Stimulated activated CD4-positive, alpha-beta T cell treated with anti-CD3 and anti-CD28 coated beads, Interleukin-1b, Interleukin-23, amount 100 ng/mL, for 48 hours (primary cell): Measurements from ENCODE around the gene TPMT.
"Not testable (repeated sequence)": the region's sequence is repeated elsewhere in the genome, so short reads cannot be mapped to it uniquely, and the experiment has no call there.

ENCODE experiments used
- DNase-seq: peaks from one replicate; pipeline ENCODE4 v3.0.0-alpha.2; 2020

The TPMT gene

DNA sequence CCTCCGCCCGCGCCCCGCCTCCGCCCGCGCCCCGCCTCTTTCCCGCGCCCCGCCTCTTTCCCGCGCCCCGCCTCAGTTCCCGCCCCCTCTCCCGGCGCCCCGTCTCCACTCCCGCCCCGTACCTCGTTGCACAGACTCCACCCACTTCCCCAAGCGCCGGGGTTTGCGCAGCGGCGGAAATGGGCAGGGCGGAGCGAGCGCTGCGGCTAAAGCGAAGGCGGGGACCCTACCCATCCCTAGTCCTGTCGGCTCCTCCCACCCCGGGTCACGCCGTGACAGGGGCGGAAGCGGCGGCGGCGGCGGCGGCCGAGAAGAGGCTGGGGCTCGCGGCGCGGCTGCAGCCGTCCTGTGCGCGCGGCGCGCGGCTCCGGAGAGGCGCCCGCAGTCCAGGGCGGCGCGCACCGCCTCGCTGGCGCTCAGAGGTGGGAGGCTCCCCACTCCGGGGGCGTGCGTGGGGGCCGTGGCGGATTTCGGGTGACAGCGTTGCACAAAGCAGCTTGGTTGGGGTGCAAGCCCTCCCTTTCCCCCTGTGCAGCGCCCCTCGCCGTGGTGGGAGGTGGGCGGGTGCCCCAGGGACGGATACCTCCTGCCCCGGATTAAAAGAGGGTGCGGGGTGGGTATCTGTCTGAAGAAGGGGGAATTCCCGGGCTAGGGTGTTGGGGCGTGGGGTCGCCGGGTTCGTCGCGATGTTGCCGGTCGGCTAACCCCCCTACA lies 430 bp upstream of the TPMT start, which contains the start of gene KDM1B:
Gene KDM1B, plus strand, starts transcription at position 273 of the 714 bp plus-strand sequence. CDS start 4,474 bp downstream, outside the sequence.
- DNase-seq = peak; percentile 99

DNA sequence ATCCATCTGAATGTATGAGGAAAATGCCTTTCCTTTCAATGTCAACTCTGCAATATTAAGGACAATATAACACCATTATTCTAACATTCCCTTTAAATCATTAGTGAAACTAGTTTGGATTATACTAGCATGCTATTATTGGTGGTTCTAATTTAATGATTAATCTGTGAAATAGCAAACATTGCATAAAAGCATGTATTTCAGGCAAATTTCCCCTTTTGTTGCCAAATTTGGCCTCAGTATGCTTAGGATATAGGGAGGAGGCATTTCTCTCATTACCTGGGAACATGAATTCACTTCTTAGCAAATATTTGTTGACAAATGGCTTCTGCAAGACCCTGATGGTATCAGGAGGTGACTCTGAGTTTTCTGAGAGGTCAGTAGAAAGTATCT lies 1.6 kb downstream of the TPMT start:
- no peak for DNase-seq

DNA sequence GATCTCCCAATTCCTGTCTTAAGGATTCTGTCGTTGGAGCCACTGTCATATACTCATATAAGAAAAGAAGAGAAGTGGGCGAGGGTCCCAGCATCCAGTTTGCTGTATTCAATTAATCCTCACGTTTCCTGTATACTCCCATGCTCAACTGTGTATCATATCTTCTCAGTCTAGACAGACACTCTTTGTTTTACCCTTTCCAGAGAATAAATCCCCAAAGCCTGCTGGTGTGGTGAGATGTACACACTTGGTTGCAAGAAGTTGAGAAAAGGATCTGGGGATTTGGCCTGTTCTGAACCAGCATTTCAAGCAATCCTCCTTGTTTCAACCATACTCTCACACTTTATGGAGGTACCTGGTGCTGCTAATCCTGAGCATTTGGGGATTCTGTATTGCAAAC lies 3.1 kb downstream of the TPMT start:
- DNase-seq = no peak

DNA sequence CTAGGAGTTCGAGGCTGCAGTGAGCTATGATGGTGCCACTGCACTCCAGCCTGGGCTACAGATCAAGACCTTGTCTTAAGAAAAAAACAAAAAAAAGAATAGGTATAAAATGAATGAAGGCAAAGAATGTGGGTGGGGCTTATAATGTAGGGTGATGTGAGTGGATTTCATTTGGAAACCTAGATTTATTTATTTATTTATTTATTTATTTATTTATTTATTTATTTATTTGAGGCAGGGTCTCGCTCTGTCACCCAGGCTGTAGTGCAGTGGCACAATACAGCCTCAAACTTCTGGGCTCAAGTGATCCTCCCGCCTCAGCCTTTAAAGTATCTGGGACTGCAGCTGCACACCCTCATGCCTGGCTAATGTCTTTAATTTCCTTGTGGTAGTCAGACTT lies 3.5 kb downstream of the TPMT start:
- DNase-seq = not testable (repeated sequence)

DNA sequence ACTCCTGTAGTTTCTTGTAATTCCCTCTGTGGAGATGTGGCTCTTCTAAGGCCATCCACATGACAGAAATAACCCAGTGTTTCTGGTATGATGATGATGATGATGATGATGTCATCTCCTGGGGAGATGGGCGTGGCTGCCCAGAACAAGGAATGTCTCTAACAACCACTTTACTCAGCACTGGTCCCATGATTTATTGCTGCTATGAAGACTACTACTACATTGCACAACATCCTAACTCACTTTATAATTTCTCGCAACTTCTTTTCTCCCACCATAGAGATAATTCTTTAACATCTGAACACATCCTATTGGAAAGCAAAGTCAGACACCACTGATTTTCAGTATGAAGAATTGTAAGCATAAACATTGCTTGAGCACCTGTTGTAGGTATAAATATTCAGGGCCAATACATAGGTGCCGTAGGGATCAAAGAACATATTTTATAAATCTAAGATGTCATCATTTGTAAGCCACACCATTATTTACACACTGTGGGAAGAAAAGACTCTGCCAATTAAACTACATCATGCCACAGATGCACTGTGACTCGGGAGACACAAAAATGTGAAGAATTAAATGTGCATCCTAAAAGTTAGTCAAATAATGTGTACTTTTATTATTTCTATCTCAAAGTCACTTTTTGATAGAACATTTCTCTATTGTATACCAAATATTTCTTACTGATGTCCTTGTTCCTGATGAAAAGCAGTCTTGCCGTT lies 6.4 kb downstream of the TPMT start:
- peak; percentile 11 for DNase-seq

DNA sequence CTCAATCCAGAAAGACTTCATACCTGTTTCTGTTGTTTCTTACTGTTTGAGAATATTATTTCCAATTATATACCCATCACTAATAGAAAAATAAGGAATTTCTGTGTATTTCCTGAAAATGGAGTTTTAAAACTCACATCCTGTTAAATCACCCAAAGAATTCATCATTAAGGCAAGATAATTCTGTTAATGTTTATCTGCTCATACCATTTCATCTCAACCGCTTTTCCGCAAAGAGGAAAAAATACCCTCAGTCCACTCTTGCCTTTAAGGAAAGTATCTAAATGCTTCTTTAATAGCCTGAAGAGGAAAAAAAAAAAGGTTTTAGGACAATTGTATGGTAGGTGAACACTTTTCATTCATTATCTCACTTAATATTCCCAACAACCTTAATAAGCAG lies 7.3 kb downstream of the TPMT start:
- no peak for DNase-seq

DNA sequence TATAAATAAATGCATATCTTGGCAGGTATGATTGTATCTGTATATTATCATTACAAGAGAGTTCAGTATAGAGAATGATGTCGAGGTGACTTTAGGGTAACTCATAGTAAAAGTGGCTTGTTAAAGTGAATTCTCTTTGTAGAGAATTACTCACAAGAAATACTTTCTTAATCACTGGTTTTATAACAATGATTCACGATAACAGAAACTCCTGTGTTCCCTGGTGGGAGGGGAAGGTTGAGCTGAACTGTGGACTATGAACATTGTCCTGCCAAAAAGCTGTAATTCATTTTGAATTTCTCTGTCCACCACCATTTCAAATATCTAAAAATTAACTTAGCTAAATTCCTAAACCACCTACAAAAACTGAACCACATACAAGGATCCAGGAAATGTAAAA lies 7.7 kb downstream of the TPMT start:
- peak; percentile 9 for DNase-seq

DNA sequence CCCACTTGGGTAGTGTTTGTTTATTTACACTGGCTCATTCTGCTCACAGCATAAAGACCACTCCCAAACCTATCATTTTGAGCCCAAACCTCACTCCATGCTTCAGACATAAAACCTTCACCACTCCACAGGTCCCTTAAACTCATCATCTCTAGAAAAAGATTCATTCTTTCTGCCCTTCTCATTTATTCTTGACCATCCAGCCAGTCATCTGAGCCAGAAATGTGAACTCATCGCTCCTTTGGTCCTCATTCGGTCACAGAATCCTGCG lies 12.4 kb downstream of the TPMT start:
- no peak for DNase-seq

DNA sequence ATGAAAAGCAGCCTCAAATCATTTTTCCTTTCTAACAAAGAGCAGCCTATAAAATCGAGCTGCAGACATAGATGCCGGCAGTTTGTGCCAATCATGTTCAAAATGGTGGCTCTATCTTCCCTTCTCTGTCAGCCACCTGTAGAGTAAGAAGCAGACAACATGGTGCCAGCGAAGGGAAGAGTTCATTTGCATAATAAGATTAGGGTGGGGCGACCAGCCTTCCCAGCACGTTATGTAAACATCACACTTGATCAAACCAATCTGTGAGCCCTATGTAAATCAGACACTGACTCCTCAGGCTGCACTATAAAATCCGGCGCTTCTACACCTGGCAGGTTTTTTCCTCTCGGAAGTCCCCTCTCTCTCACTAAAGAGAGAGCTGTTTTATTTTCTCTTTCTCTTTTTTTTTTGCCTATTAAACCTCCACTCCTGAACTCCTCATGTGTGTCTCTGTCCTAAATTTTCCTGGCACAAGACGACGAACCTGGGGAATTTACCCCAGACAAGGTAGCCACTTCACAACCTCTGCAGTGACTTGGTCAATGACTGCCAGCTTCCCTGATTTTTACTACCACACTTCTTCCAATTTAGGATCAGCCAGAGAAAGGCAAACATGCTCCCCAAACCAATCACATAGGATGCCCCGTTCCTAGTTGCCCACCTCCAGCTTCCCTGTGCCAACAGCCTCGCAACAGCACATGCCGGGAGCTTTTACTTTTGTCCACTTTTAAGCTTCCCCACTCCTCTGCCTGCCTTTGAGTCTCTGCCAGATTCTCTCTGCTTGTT lies 12.9 kb downstream of the TPMT start:
- no peak for DNase-seq

DNA sequence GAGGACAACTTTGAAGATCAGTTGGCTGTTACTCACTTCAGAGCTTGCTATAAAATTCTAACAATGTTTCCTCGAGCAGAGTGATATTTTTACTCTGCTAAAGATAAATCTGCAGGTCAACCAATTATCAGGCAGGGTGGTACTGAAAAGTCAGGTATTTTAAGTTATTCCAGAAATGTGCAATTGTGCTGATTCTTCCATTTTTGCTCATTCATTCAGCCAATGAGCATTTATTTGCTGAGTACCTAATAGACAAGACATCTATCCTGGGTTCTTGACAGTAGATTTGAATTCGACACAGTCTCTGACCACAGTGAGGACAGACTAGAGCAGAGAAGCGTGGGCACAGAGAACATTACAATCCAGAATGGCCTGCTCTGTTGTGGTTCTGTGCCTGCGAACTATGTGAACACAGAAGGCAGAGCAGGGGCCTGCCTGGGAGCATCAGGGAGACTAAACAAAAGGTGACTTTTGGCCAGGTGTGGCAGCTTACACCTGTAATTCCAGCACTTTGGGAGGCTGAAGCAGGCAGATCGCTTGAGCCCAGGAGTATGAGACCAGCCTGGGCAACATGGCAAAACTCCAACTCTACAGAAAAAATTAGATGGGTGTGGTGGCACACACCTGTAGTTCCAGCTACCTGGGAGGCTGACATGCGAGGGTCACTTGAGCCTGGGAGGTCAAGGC lies 14.8 kb downstream of the TPMT start:
- DNase-seq = no peak

DNA sequence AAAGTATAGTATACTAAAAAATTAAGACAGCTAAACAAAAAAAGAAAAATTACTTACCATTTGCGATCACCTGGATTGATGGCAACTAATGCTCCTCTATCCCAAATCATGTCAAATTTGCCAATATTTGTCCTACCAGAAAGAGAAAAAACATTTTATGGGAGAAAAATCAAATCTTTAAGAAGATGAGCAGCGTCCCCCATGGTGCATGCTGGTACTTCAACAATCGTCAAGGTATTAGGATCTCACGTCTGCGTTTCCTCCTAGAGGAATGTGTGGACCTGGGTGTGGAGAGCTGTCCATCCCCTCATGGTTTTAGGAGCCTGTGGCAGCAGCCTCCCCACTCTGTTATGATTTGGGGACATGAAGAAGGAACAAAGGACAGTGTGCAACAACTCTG lies 16.0 kb downstream of the TPMT start:
- no peak for DNase-seq

DNA sequence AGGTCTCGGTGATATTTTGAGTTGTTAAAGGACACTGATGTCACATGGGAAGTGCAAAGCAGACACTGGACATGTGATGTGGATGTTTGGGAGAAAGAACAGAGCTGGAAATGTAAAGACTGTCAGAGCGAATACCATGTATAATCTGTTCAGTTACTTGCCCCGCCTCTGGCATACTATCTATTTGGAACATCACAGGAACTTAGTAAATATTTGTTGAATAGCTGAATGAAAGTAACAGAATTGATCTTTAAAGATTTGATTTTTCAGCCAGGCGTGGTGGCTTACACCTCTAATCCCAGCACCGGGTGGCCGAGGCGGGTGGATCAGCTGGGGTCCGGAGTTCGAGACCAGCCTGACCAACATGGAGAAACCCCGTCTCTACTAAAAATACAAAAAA lies 18.6 kb downstream of the TPMT start:
- DNase-seq = no peak

DNA sequence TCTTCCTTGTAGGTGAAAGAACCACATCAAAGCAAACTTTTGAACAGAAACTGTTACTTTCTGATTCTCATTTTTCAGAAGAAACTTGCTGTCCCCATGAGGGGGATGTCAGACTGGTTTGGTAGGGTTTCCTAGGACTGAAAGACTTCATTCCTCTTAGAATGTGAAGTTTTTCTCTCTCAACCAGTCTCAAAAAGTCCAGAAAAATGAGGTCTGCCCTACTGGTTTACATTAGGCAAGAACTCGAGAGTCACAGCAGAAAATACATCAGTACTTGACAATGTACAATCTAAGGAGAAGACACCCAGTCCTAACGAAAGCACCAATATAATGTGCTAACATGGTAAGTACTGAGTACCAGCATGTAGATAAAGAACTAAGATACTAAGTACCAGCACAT lies 19.7 kb downstream of the TPMT start:
- DNase-seq = no peak

DNA sequence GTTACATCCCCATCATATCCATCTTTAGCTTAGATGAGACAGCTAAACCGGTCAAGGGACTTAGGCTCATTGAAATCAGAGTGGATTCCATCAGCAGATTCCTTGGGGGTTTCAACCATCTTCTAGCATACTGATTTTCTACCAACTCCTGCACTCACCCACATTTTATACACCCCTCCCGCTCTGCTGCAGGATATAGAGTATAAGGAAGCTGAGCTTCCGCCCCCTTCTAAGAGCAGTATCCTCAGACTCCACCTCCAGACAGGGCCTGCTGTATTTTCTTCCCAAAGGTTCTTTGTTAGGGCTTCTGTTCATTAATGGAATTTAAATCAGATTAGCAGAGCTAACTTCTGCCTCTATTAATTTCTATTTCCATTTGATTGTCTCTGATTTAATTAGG lies 22.5 kb downstream of the TPMT start:
- DNase-seq = no peak

DNA sequence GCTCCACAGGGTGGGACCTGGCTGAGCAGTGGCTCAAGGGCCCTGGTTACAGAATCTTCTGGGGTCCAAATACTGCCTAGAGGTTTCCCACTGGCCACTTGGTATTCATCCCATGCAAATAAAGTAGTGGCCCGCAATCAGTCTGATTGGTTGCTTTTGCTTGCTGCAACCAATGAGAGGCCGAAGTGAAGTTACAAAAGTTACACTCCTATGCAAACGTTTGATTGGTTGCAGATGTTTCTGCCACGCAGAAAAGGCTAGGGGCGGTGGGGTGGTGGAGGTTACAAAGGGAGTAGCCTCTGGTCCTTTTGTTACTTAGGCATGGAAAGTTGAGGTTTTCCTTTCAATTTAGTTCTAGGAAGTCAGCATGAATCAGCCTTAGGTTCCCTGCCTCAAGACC lies 28.8 kb downstream of the TPMT start:
- DNase-seq = no peak

DNA sequence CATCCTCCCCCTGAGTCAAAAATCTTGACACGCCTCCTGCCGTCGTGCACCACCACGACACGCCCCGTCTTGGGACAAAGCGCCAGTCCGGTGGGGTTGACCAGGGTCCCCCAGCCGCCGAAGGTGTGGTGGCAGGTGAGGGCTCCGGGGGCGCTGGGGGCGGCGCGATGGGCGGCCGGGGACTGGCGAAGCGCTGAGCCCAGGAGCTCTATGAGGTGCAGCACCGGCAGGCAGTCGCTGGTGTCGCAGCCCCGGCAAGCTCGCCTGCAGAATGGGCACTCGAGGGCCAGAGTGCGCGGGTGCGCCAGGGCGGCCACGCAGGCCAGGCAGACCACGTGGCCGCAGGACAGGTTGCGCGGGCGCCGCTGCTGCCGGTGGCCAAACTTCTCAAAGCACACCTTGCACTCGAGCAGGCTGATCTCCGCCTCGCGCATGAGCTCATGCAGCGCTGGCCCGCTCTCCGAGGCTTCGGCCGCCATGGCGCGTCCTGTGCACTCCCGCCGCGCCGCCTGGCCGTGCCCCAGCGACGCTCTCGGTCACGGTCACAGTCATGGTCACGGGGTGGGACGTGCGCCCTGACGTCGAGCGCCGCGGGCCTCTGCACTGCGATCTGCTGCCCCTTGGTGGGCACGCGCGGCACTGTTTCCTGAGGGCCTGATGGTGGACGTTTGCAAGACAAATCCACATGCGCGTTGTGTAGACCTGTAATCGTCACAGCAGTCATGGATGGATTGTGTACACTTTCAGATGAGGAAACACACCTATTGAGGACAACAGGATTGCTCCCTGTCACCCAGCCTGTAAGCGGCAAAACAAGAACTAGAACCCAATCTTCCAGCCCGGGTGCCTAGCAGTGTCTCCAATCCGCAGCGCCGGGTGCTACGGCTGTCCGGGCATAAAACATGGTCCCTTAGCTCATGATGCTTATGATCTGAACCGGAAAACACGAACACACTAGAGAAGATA lies 32.5 kb downstream of the TPMT start, which contains the start of gene NHLRC1:
Gene NHLRC1, minus strand, starts transcription at position 550 of the 966 bp plus-strand sequence. Its CDS starts 71 bp downstream, at position 479.
- DNase-seq = peak; percentile 84

DNA sequence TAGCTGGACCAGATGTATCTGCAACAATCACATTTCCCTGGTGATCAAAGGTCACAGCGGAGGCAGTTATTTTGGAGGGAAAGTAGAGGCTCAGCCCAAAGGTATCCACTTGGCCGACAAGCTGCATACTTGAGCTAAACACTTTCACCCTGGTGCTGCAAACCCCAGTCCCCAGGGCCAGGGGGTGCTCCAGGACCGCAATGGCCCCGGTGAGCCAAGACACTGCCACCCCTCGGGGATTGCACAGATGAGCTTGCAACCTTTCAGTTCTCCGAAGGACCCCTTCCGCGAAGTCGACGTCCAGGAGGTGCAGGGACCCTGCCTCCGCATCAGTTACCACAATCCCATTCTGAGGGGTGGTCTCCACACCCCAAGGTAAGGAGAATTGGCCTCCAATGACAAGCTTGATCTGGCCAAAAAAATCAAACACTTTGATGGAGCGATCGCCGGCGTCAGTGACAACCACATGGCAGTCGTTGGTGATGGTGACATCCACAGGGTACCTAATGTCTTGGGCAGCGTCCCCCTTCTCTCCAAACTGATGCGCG lies 33.2 kb downstream of the TPMT start:
- no peak for DNase-seq

DNA sequence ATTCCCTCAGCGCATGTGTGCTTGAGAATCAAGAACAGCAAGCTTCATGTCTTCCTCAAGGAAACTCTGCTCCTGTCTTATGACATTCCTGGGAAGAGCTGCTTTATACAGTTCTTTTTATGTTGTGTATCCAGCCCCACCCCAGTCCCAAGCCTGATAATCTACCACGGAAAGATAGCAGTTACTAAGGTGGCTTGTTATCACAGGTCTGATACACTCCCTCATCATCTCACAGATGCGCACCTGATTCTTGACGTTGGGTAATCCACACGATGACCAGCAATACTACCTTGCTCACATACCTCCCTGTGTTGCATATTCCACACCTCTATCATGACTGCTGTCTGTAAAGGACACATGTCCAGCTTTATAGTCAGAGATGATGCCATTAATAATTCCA lies 35.6 kb downstream of the TPMT start:
- DNase-seq = no peak

DNA sequence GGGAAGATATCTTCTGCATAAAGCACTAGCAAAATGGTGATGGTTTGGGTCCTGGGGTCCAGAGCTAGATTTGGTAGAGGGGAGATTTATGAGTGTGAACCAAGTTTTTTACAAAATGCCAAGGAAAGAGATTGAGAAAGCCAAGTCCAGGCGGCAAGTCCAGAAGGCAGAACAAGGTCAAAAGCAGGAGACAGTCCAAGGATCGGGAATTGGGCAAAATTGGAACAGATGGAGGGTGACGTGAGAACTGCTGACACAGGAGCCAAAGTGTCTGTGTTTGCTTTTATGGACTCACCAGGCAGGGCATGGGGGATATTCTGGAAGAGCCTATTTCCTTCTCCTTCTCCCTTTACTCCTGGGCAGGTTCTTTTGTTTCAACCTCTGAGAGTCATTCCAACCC lies 36.5 kb downstream of the TPMT start:
- DNase-seq = no peak

DNA sequence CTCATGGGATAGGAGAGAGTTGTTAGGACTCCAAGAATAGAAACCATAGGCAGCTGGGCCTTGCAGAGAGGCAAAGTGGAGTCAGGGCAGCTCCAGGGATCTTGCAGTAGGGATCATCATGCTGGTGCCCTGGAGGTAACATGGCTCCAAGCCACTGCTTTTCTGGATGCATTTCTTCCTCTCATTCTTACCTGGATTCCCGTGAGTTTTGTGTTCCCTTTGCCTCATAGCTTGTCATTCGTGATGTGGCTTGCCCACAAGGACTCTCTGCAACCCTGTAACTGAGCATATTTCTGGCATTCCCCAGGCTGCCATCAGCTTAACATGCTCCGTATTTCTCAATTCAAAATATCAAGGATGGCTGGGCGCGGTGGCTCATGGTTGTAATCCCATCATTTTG lies 37.7 kb downstream of the TPMT start:
- no peak for DNase-seq

DNA sequence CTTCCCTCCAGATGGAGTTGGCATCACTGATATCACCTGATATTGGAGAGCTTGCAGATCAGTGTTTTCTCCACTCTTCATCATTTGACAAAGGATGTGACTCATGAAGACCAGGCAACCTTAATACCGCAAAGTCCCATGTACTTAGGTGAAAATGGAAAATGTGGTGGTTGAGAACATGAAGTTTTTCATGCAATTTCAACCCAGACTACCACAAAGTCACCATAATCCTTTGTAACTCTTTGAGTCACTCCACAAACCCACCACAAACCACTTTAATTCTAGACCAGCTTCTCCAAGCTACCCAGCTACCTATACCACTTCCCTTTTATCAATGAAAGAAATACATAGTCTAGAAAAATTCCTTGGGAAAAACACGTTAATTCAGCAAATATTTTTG lies 39.5 kb downstream of the TPMT start:
- no peak for DNase-seq

DNA sequence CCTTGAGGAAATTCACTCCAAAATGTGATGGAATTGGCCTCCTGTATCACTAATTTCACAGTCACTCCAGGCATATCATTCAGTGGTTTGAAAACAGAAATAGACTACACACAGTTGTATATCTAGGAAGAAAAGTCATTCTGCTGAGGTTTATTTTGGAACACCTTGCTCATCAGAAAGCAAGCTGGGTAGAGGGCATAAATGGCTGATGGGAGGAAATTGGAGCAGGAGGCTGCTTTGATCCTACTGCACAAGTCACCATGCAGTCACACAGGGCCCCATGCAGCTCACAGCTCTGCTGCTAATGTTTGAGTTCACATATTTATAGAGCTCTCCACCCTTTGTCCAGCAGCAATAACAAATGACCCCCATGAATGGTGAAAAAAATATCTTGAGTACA lies 44.7 kb downstream of the TPMT start:
- no peak for DNase-seq
